Kidney (tissue), 14 donors: Measurements from ENCODE around the gene ST13. TPM values are rescaled to one million over a fixed set of nuclear protein-coding genes. Genes with fewer than 3 reads are reported as not detected.
A peak's percentile ranks its signal among the peaks of the same experiment; 100 is the strongest.

ENCODE experiments used
- DNase-seq, 5 donors: peaks; one replicate each; pipeline ENCODE4 v3.0.0-alpha.2; 2013 to 2020
- FAIRE-seq: peaks from 2 replicates; lab custom pipeline; 2012; peaks lifted over from hg19 to GRCh38; lab: Jason Lieb, UNC
- H3K27ac ChIP-seq, 2 donors: one replicate each; pipeline ENCODE4 v1.7.0; 2013; ENCODE audit warnings: low read depth in 2 of 2, low read length in 2 of 2, inconsistent platforms in 1 of 2
- H3K27me3 ChIP-seq: one replicate; pipeline ENCODE4 v1.7.1; 2013; ENCODE audit warnings: low read length, inconsistent platforms; ENCODE audit not compliant: control insufficient read depth, insufficient read depth
- H3K36me3 ChIP-seq, 3 donors: one replicate each; pipeline versions ENCODE4 v1.7.0 to v1.7.1; 2013; ENCODE audit warnings: low read length in 3 of 3, control low read depth in 1 of 3, inconsistent platforms in 1 of 3; ENCODE audit not compliant: insufficient read depth in 3 of 3, control insufficient read depth in 2 of 3
- H3K4me1 ChIP-seq, 3 donors: one replicate each; pipeline versions ENCODE4 v1.7.0 to v1.7.1; 2013; ENCODE audit warnings: low read length in 3 of 3, inconsistent platforms in 1 of 3, low read depth in 1 of 3; ENCODE audit not compliant: control insufficient read depth in 2 of 3, insufficient read depth in 2 of 3
- H3K4me3 ChIP-seq, 3 donors: one replicate each; pipeline versions ENCODE4 v1.7.0 to v1.8.1; 2013; ENCODE audit warnings: low read length in 3 of 3, control low read depth in 1 of 3, inconsistent platforms in 1 of 3
- H3K9ac ChIP-seq, 3 donors: one replicate each; pipeline versions ENCODE4 v1.7.0 to v1.7.1; 2013; ENCODE audit warnings: low read length in 3 of 3, control low read depth in 1 of 3, inconsistent platforms in 1 of 3
- H3K9me3 ChIP-seq, 3 donors: one replicate each; pipeline versions ENCODE4 v1.7.0 to v1.7.1; 2013; ENCODE audit warnings: low read length in 3 of 3, control low read depth in 1 of 3, inconsistent platforms in 1 of 3; ENCODE audit not compliant: control insufficient read depth in 2 of 3, insufficient read depth in 1 of 3
- CTCF ChIP-seq: IDR thresholded peaks from 3 replicates; pipeline ENCODE4 v1.5.1; 2012; ENCODE audit warnings: mild to moderate bottlenecking, moderate library complexity, borderline replicate concordance; ENCODE audit not compliant: insufficient read depth; ENCODE audit errors: extremely low read depth
- intact Hi-C: fragments of 100-400 bp; cut with DNase I; formaldehyde crosslinking; loops from one replicate; pipeline ENCODE4 v1.11.1; 2022
- polyA plus RNA-seq: library from polyadenylated mRNA; stranded (reverse); fragments of 350-450 nt; fragmentation: Illumina TruSeq; extraction: RNeasy Lipid Tissue Mini Kit (QIAGEN cat#74804); gene quantifications from one replicate; pipeline ENCODE4 v1.2.3, GENCODE V29; 2014; ENCODE audit warnings: low read depth, low replicate concordance; ENCODE audit not compliant: insufficient read depth
- total RNA-seq: library from RNA; stranded (reverse); fragmentation: NEBNext Ultra II Directional; extraction: Animal tissue kit (Norgen Biotek cat#: 25700); gene quantifications from one replicate; pipeline ENCODE4 v1.2.1, GENCODE V29; 2021
- donor health status: control.
- donor health status: control.
- donor health status: control.
- donor health status: control.
- donor health status: control.
- donor health status: DM: yes; HTN: yes; CAD: no.
- donor health status: Normal renal cell carcinoma (clear cell type).

Gene ST13
- total and polyA plus RNA-seq, 2 donors from 2014 or later, result 196 to 230 TPM

- Histone ChIP-seq H3K9me3 (no peaks in the 10 kb centered on the region), H3K27ac (no peak overlapping the region), H3K4me1 (no peaks in the 10 kb centered on the region), H3K36me3 (peaks cover 0 to 14% (median 11%) of the 10 kb centered on the region in 3 donors), H3K4me3 (no peak overlapping the region), H3K27me3 (no peaks in the 10 kb centered on the region), H3K9ac (no peak overlapping the region)
- no peak for FAIRE-seq
- peak in 1 of 5 donors; percentile 5 for DNase-seq
- no peak for TF ChIP-seq CTCF
- intact Hi-C loops, result no loop called here
Observed at GRCh38 chr22:40878922-40879321, 22.5 kb upstream of the ST13 start.

- H3K36me3 ChIP-seq, result peaks cover 0 to 8% (median 7%) of the 10 kb centered on the region in 3 donors
- H3K27me3 ChIP-seq, result no peaks in the 10 kb centered on the region
- intact Hi-C loops, result no loop called here
- no peak overlapping the region for H3K4me3 ChIP-seq
- no peak overlapping the region for H3K27ac ChIP-seq
- FAIRE-seq (no peak), DNase-seq (peak in 1 of 5 donors; percentile 4)
- H3K9ac ChIP-seq, result no peak overlapping the region
- H3K4me1 ChIP-seq, result no peaks in the 10 kb centered on the region
- no peaks in the 10 kb centered on the region for H3K9me3 ChIP-seq
- no peak for TF ChIP-seq CTCF
Observed at GRCh38 chr22:40877488-40877887, 21.0 kb upstream of the ST13 start.

- DNase-seq (no peak), FAIRE-seq (no peak)
- Histone ChIP-seq H3K36me3 (peaks cover 2 to 5% (median 4%) of the 10 kb centered on the region in 3 donors), H3K4me1 (no peaks in the 10 kb centered on the region), H3K27ac (no peak overlapping the region), H3K9ac (no peak overlapping the region), H3K9me3 (no peaks in the 10 kb centered on the region), H3K27me3 (no peaks in the 10 kb centered on the region), H3K4me3 (no peak overlapping the region)
- intact Hi-C loops, result no loop called here
- TF ChIP-seq CTCF, result no peak
Observed at GRCh38 chr22:40876907-40877306, 20.5 kb upstream of the ST13 start.

- Histone ChIP-seq H3K36me3 (peaks cover 2 to 6% (median 2%) of the 10 kb centered on the region in 3 donors), H3K4me1 (no peaks in the 10 kb centered on the region), H3K27ac (no peak overlapping the region), H3K27me3 (no peaks in the 10 kb centered on the region), H3K9me3 (no peaks in the 10 kb centered on the region), H3K9ac (no peak overlapping the region), H3K4me3 (no peak overlapping the region)
- intact Hi-C loops, result no loop called here
- FAIRE-seq (no peak), DNase-seq (no peak)
- no peak for TF ChIP-seq CTCF
Observed at GRCh38 chr22:40875111-40875510, 18.7 kb upstream of the ST13 start.
